Upper lobe of right lung (tissue), 1 donor: ENCODE measurements around the gene INTS1. TPM values are rescaled to one million over a fixed set of nuclear protein-coding genes. Genes with fewer than 3 reads are reported as not detected.

Source experiments
- ATAC-seq: fragments of 200-7000 bp; cut with Tn5 transposase; one replicate; pipeline ENCODE4 v1.9.1; 2020; ENCODE audit warnings: mild to moderate bottlenecking, moderate library complexity
- DNase-seq: peaks from one replicate; pipeline ENCODE4 v3.0.0-alpha.2; 2020
- H3K27ac ChIP-seq: fragments of 200-600 bp; one replicate; pipeline ENCODE4 v1.8.0; 2022
- H3K27me3 ChIP-seq: fragments of 200-600 bp; one replicate; pipeline ENCODE4 v1.8.0; 2022; ENCODE audit warnings: mild to moderate bottlenecking
- H3K36me3 ChIP-seq: fragments of 200-600 bp; one replicate; pipeline ENCODE4 v1.8.0; 2022
- H3K4me1 ChIP-seq: fragments of 200-600 bp; one replicate; pipeline ENCODE4 v1.8.0; 2022
- H3K4me3 ChIP-seq: fragments of 200-600 bp; one replicate; pipeline ENCODE4 v1.8.0; 2022; ENCODE audit warnings: mild to moderate bottlenecking
- H3K9me3 ChIP-seq: fragments of 200-600 bp; one replicate; pipeline ENCODE4 v1.8.0; 2022
- CTCF ChIP-seq: fragments of 200-600 bp; IDR thresholded peaks from one replicate; pipeline ENCODE4 v1.8.0; 2022; ENCODE audit warnings: antibody characterized with exemption
- intact Hi-C: fragments of 100-400 bp; cut with DNase I; formaldehyde crosslinking; loops from one replicate; pipeline ENCODE4 v1.11.0; 2022
- total RNA-seq: library from RNA; stranded (reverse); fragmentation: NEBNext Ultra II Directional; extraction: Animal tissue kit (Norgen Biotek cat#: 25700); gene quantifications from one replicate; pipeline ENCODE4 v1.2.1, GENCODE V29; 2021
- donor health status: DM: no; HTN: yes; CAD: no; lungs with severe emphysema.

The INTS1 gene
- total RNA-seq, 1 donor from 2014 or later = 49.2 TPM

- Histone ChIP-seq H3K27ac (no peak overlapping the region), H3K36me3 (no peaks in the 10 kb centered on the region), H3K4me3 (no peak overlapping the region), H3K4me1 (no peaks in the 10 kb centered on the region), H3K27me3 (no peaks in the 10 kb centered on the region), H3K9me3 (no peaks in the 10 kb centered on the region)
- no peak for TF ChIP-seq CTCF
- intact Hi-C loops = no loop called here
- no peak for ATAC-seq
- no peak for DNase-seq
Observed at GRCh38 chr7:1514995-1515401, 10.8 kb upstream of the INTS1 start.

GRCh38 chr7:1514407-1514806 lies 10.2 kb upstream of the INTS1 start:
- intact Hi-C loops = no loop called here
- Histone ChIP-seq H3K4me3 (no peak overlapping the region), H3K27ac (no peak overlapping the region), H3K36me3 (no peaks in the 10 kb centered on the region), H3K4me1 (no peaks in the 10 kb centered on the region), H3K9me3 (no peaks in the 10 kb centered on the region), H3K27me3 (no peaks in the 10 kb centered on the region)
- TF ChIP-seq CTCF = no peak
- ATAC-seq (no peak), DNase-seq (no peak)

GRCh38 chr7:1513657-1514095 lies 9.5 kb upstream of the INTS1 start:
- Histone ChIP-seq H3K9me3 (no peaks in the 10 kb centered on the region), H3K4me3 (no peak overlapping the region), H3K27ac (peak overlapping the region; percentile 72), H3K36me3 (no peaks in the 10 kb centered on the region), H3K27me3 (no peaks in the 10 kb centered on the region), H3K4me1 (no peaks in the 10 kb centered on the region)
- ATAC-seq (peak; percentile 43), DNase-seq (no peak)
- no peak for TF ChIP-seq CTCF
- intact Hi-C loops = no loop called here

- intact Hi-C loops = no loop called here
- no peak overlapping the region for H3K4me3 ChIP-seq
- no peaks in the 10 kb centered on the region for H3K27me3 ChIP-seq
- no peaks in the 10 kb centered on the region for H3K4me1 ChIP-seq
- TF ChIP-seq CTCF = no peak
- ATAC-seq (peak; percentile 89), DNase-seq (peak; percentile 83)
- H3K36me3 ChIP-seq = no peaks in the 10 kb centered on the region
- peak overlapping the region; percentile 72 for H3K27ac ChIP-seq
- H3K9me3 ChIP-seq = no peaks in the 10 kb centered on the region
Observed at GRCh38 chr7:1512781-1513656, 8.8 kb upstream of the INTS1 start.

- Histone ChIP-seq H3K27ac (no peak overlapping the region), H3K4me1 (peaks cover 2% of the 10 kb centered on the region), H3K27me3 (no peaks in the 10 kb centered on the region), H3K9me3 (no peaks in the 10 kb centered on the region), H3K4me3 (no peak overlapping the region), H3K36me3 (no peaks in the 10 kb centered on the region)
- no peak for TF ChIP-seq CTCF
- DNase-seq (no peak), ATAC-seq (no peak)
- intact Hi-C loops = no loop called here
Observed at GRCh38 chr7:1511444-1512422, 7.5 kb upstream of the INTS1 start.
